Right renal cortex interstitium (tissue), 3 donors: ENCODE measurements around the gene PPP6R1. TPM values are rescaled to one million over a fixed set of nuclear protein-coding genes. Genes with fewer than 3 reads are reported as not detected.

ENCODE experiments used
- DNase-seq, 3 donors: peaks; one replicate each; pipeline ENCODE4 v3.0.0-alpha.2; 2013; ENCODE audit warnings: low read depth in 3 of 3, low spot score in 2 of 3
- polyA plus RNA-seq, 3 donors: library from polyadenylated mRNA; unstranded; fragments of 120-200 nt; gene quantifications; one replicate each; pipeline ENCODE4 v1.2.1, GENCODE V29; 2013; ENCODE audit not compliant: insufficient read length in 3 of 3

PPP6R1 gene
- polyA plus RNA-seq, 3 donors: 37.4 to 49.3 (median 39.1) TPM

DNA sequence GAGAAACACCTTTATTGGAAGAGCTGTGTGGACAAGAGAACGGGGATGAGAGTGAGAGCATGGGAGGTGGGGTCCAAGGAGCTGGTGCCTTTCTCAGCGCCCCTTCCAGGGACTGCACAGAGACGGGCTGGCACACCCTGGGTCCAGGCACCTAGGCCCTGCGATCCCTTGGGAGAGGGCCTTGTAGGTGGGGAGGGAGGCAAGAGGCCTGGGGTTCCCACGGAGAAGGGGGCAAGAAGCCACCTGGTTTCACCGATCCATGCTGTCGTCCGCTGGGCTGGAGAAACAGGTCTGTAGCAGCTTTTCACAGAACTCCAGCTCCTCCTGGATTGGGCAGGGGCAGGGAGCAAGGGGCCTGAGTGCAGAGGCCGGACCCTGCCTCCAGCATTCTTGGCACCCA lies 3.5 kb upstream of the PPP6R1 start:
- DNase-seq: no peak

DNA sequence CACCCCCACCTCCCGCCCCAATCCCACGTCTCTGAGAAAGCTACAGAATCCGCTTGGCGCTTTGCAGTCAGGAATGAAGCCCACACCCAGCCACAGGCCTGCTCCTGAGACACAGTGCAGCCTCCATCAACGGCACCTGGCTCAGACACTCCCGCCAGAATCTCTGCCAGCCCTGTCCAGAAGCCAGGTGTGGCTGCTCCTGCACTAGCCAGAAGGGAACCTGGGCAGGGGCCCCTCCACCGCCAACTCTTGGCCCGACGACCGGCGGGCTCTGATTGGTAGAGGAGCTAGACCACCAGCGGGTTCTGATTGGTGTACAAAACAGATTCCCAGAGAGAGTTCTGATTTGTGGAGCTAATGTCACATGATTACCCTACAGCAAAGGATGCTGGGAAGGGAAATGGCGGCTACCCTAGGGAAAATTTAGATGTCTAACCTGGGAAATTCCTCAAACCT lies 2.9 kb upstream of the PPP6R1 start:
- no peak for DNase-seq

DNA sequence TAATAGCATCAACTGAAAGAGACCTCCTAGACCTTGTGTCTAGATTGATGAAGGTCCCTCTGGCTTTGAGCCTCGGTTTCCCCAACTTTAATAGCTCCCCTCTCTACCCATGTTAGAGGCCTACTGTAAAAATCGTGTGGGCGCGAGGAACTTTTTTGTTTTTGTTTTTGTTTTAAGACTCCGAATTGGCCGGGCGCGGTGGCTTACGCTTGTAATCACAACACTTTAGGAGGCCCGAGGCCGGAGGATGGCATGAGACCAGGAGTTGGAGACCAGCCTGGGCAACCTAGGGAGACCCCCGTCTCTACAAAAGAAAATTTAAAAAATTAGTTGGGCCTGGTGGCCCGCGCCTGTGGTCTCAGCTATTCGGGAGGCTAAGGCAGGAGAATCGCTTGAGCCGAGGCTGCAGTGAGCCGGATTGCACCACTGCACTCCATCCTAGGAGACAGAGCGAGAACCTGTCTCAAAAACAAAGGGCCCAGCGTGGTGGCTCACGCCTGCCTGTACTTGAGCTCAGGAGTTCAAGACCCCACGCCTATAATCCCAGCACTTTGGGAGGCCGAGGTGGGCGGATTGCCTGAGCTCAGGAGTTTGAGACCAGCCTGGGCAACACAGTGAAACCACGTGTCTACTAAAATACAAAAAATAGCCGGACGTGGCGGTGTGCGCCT lies 858 bp upstream of the PPP6R1 start:
- DNase-seq: peak in 1 of 3 donors; percentile 38

DNA sequence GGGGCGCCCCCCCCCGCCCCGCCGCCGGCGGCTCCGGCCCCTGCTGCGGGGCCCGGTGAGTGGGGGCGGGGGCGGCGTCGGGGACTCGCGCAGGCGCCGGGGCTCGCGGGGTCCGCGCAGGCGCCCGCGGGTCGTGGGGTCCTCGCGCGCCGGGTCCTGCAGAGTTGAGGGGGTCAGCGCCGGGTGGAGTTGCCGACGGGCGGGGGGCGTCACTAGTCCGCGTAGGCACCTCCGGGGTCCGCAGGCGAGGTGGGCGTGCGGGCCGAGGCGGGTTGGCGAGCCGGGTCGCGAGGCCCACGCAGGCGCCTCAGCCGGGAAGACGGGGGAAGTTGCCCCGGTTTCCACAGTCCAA lies 365 bp downstream of the PPP6R1 start:
- no peak for DNase-seq

DNA sequence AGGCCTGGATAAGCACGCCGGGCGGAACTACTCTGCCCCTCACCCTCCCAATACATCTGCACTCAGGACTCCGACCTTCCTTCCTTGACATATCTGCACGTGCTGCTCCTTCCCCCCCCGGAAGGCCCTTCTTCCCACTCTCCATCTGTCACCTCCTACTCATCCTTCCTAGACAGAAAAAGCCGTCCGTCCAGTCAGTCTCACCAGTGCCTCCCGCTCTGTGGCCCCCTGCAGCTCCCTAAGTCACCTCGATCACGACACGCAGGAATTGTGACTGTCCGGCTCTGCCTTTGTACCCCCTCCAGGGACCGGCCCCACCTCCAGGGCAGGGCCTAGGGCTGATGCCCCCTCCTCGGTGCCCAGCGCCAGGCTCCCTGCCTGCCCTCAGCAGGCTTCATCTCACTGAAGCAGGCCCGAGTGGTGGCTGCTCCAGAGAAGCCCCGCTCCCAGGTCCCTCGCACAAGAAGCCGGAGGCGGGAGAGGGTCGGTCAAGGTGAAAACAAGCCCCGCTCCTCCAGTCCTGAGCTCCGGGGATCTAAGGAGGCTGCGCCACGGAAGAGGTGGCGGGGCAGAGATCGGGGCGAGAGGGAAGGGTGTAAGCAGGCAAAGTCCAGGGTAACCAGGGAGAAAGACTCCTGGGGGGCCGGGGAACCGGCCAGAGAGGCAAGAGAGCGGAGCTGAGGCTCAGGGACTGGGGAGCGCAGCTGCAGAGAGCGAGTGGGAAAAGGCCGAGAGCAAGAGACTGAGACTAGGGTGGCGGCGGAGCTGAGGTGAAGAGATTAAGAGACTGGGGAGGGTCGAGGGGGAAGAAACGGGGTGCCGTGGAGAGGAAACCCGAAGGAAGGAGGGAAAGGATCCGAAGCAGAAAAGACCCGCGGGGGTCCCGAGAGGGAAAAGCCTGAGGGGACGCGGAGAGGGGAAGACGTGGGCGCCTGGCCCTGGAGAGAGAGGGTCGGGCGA lies 1.1 kb downstream of the PPP6R1 start:
- no peak for DNase-seq

DNA sequence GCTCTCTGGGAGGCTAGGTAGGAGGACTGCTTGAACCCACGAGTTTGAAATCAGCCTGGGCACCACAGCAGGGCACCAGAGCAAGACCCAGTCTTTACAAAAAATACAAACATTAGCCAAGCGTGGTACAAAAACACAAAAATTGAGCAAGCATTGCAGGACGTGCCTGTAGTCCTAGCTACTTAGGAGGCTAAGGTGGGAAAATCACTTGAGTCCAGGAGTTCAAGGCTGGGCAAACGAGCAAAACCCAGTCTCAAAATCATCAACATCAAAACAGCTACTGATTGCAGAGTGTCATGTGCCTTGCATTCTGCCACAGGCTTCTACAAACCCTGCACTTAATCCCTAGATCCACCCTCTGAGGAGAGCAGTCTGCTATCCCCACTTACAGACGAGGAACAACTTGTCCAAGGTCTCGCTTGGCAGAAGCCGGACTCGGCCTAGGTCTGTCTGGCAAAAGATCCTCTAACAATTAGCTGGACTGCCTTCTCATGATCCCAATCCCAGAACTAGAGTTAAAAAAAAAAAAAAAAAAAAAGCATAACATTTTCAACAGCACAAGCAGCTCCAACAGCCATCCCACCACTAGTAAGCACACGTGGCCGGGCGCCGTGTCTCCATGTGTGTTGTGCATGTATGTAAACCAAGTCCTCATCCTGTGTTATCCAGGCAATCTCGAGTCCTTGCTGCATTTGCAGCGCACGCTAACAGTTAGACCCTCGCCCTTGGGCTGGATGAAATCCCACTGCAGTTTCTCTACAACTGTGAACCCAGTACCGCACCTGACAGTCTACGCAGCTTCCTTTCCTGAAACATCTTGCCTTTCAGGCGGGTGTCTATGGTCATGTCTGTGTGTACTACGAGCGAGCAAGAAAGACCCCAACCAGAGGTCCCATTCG lies 2.0 kb downstream of the PPP6R1 start:
- DNase-seq: no peak

DNA sequence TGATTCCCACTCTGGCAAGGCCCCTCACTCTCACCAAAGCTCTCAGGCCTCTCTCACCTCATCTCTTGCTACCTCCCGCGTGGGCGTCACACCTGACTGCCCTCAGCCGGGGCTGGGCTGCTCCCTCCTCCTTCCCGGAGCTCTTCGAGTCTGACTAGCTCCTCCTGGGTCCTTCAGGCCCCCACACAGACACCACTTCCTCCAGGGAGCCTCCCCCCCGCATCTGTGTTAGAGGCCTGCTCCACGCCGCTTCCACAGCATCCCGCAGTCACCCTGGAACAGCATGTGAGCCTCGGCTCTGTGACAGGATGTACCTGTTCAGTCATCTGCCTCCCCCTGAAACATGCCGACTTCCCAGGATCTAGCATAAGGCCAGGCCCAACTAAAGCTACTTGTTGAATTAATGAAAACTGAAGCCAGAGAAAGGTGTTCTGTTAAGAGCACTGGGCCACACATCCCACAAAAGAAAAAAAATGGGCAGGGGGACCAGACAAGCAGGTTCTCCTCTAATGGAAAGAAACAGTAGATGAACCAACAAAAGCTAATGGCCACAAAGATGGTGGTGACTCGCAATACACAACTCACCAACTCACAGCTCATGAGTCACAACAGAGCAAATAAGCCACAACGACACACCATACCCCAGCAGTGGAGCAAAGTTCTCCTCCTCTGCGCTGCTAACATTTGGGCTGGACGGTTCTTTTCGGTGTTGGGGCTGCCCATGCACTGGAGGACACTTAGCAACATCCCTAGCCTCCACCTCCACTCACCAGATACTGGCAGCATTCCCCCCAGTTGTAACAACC lies 3.0 kb downstream of the PPP6R1 start:
- no peak for DNase-seq

DNA sequence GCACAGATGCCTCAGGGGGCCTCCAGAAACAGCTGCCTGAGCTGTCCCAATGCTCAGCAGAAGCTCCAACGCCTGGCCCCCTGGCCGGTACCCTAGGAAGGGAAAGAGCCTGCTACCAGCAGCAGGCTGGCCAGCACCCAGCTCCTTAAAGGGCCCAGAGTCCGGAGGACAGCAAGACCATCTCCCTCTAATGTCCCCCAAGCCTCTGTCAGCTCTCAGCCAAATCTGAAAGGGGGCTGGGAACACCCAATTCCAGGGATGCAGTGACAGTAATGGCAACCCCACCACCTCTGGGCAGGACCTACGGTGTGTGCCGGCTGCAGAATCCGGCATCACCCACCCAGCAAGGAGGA lies 4.2 kb downstream of the PPP6R1 start:
- DNase-seq: no peak

DNA sequence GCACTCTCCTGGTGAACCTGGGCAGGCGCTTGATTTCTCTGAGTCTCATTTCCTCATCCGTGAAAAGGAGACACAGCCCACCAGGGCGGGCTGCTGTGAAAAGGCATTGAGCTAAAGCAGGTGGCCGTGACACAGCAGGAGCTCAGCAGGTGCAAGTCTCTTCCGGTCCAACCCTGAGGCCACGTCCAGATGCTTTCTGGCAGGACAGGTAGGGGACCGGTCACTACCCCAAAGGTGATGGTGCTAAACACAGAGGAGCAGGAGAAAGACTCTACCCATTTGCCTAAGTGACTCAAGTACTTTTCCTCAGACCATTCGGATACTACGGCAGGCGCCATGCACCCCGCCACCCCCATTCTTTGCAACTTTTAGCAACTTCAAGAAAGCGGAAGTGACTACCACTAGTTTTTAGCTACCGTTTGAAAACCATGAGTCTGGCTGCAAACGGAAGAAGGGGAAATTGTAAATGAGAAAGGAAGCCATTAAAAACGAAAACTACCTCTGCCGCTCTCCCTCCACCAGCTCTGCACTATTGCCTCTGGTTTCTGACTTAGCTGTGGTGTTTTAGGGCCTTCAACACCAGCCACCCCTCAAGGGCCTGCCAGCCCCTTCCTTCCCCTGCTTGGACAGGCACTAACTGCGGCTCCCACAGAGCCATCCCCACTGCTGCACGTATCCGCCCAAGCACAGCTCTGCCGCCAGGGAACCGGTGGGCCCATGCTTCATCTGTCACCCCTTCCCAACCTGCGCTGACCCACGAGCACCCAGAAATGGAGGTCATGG lies 4.8 kb downstream of the PPP6R1 start:
- no peak for DNase-seq

DNA sequence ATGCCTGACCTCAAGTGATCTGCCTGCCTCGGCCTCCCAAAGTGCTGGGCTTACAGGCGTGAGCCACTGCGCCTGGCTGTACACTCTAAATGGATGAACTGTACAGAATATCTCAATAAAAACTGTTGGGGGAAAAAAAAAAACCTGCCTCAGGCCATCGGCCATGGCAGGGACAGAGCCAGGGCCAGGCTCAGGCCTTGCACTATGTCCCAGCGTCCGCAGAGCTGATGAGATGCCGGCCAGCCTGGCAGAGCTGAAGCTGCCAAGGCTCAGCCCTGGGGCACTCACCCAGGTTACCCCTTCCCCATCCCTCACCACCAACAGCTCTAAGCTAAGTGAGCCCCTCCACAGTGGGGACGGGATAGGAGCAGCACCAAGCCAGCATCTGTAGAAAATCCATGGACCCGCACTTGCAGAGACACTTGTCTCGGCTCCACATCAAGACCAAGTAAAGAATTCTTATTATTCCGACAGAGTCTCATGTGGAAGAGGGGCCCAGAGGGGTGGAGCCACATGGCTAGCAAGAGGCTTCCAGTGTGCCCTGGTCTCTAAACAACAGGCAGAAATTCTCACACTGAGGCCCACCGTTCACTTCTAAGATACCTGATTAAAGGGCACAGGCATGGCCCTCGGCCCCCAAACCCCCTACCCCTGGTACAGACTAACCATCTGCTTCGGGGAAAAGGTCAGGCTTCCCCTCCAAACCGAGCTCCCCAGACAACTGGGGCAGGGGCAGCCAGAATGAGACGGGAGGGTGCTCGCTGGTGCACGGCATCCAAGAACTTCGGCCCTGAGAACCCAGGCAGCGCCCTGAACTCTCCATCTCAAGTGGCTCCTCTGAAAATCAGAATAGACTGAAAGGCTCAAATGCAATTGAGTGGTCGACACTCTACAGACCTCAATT lies 5.8 kb downstream of the PPP6R1 start:
- no peak for DNase-seq

DNA sequence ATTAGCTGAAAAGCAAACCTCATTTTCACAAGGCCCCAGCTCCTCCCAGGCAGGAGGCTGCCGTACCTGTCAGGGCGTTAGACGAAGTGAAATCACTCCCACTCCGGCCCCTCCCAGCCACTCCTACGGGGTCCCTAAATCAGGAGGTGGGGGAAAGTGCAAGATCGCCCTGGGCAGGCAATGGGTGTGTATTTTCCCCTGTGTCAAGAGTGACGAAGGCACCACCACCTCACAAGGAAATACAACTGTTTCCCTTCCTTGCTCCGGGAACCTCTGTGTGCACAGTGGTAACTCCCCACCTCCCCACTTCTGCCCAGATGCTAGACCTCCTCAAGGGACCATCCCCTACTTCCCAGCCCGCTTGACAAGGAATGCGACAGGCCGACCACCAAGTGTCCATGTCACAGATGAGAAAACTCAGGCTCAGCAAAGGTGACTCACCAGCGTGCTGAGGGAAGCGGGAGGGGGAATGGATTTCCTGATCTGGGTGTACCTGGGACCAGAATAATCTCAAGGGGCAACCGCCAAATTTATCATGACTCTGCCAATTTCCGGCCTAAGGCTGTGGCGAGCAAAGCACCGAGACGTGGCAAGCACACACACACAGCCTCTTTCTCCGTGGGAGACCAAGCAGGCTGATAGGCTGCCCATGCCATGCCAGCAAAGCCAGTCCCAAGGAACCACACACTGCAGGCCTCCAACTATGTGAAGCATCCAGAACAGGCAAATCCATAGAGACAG lies 7.3 kb downstream of the PPP6R1 start:
- no peak for DNase-seq

DNA sequence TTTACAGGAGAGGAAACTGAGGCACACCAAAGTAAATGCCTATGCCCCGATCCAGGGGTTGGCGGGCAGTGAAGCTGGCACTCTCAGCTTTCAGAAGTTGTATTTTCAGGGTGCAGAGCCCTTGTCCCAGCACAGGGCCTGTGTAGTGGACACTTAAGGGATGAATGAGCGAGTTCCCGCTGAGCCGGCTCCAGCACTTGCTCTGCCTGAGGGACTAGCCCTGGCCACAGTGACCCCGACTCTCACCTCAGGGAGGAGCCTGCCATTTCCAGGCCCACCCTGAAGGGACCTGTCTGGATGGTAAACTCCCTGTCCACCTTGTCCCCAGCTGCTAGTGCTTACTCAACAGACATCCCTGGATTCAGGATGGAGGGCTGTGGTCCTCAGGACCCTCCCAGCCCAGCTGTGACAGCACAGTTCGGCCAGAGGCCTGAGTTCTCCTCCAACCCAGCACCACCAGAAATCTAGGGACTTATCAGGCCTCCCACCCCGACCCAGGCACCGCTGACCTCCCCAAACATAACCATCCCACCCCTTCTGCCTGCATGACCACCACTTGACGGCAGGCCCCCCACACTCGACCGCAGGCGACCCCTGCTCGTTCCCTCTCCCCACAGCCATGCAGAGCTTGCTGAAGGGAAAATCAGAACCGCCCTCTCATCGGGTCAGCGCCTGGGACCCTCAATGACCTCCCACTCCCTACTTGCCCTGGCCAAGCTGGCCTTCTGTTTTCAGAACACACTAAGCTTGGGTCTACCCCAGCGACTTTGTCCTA lies 8.4 kb downstream of the PPP6R1 start:
- DNase-seq: no peak

DNA sequence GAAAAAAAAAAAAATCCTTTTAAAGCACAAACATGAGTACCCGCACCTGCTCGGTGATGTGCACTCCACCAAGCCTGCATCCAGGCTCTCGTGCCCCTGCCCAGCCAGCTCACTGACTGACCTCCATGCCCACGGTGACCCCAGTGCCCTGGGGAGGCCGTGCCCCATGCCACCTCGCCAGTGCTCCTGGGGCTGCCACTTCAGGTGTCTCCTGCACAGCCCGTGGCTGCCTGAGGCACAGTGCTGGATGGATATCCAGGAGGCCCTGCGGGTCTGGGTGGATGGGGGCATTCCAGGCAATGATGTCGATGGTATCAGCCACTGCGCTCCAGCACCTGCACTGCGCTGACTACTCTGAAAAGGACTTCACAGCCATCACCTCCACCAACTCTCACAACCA lies 9.0 kb downstream of the PPP6R1 start:
- no peak for DNase-seq

DNA sequence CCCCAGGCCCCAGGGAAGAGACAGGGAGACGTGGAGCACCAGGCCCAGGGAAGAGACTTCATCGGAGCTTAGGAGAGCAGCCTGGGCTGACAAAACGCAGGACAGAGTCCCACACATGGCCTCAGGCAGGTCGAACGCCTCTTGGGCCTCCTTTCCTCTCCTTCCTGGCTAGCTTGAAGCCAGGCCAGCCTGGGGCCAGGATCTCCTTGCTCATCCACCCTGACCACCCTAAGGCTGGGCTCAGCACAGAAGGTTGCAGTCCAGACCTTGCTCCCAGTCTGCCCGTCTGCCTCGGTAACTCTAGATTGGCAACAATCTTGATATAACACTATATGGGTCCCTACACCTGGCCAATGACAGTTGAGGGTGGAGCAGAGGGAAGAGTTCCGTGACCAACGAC lies 10.1 kb downstream of the PPP6R1 start:
- DNase-seq: no peak

DNA sequence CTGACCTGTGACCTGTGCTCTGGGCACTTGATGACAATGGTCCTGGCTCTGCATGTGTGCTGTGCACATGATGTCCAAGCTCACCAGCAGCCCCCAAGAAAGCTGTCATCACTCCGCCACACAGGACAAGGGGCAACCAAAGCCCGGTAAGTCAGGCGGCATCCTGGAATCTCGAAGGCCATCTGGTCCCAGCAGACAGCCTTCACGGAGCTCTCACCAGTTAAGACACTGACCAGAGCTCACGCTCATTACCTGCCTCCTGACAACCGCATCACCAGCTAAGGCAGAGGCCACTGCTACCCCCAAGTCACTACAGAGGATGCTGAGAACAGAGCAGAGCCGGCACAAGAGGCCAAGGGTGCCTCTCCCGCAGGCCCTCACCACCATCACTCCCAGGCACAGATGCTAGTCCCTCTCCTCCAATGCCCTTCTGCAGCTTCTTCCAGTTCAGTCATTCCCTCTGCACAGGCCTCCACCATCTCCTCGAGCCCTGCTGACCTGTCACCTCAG lies 10.6 kb downstream of the PPP6R1 start:
- no peak for DNase-seq

DNA sequence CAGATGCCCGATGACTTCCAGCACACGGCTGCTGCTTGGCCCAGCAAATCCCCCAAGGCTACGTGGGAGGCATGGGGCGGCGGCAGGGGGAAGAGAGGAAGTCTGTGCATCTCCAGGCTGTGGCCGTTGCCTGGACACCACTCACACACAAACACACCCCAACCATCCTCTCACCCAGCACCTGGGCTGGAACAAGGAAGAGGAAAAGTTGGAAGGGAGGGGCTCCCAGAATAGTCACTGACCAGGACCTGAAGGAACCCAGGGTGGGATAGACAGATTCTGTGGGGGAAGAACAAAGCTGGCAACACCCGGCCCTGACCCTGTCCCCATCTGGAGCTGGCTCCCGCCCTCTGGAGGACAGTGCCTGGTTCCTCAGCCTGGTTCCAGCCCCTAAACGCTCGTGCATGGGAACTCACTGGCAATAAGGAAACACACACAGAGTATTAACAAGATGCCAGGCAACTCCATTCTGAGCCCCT lies 11.2 kb downstream of the PPP6R1 start:
- no peak for DNase-seq
